ENCODE data around the gene FCMR. TPM values are rescaled to one million over a fixed set of nuclear protein-coding genes. Genes with fewer than 3 reads are reported as not detected.

Gene FCMR
- total and polyA plus RNA-seq, 2 experiments from 2014 or later, result 0.84 TPM; not detected in 1

- TF ChIP-seq, protein P1, sequence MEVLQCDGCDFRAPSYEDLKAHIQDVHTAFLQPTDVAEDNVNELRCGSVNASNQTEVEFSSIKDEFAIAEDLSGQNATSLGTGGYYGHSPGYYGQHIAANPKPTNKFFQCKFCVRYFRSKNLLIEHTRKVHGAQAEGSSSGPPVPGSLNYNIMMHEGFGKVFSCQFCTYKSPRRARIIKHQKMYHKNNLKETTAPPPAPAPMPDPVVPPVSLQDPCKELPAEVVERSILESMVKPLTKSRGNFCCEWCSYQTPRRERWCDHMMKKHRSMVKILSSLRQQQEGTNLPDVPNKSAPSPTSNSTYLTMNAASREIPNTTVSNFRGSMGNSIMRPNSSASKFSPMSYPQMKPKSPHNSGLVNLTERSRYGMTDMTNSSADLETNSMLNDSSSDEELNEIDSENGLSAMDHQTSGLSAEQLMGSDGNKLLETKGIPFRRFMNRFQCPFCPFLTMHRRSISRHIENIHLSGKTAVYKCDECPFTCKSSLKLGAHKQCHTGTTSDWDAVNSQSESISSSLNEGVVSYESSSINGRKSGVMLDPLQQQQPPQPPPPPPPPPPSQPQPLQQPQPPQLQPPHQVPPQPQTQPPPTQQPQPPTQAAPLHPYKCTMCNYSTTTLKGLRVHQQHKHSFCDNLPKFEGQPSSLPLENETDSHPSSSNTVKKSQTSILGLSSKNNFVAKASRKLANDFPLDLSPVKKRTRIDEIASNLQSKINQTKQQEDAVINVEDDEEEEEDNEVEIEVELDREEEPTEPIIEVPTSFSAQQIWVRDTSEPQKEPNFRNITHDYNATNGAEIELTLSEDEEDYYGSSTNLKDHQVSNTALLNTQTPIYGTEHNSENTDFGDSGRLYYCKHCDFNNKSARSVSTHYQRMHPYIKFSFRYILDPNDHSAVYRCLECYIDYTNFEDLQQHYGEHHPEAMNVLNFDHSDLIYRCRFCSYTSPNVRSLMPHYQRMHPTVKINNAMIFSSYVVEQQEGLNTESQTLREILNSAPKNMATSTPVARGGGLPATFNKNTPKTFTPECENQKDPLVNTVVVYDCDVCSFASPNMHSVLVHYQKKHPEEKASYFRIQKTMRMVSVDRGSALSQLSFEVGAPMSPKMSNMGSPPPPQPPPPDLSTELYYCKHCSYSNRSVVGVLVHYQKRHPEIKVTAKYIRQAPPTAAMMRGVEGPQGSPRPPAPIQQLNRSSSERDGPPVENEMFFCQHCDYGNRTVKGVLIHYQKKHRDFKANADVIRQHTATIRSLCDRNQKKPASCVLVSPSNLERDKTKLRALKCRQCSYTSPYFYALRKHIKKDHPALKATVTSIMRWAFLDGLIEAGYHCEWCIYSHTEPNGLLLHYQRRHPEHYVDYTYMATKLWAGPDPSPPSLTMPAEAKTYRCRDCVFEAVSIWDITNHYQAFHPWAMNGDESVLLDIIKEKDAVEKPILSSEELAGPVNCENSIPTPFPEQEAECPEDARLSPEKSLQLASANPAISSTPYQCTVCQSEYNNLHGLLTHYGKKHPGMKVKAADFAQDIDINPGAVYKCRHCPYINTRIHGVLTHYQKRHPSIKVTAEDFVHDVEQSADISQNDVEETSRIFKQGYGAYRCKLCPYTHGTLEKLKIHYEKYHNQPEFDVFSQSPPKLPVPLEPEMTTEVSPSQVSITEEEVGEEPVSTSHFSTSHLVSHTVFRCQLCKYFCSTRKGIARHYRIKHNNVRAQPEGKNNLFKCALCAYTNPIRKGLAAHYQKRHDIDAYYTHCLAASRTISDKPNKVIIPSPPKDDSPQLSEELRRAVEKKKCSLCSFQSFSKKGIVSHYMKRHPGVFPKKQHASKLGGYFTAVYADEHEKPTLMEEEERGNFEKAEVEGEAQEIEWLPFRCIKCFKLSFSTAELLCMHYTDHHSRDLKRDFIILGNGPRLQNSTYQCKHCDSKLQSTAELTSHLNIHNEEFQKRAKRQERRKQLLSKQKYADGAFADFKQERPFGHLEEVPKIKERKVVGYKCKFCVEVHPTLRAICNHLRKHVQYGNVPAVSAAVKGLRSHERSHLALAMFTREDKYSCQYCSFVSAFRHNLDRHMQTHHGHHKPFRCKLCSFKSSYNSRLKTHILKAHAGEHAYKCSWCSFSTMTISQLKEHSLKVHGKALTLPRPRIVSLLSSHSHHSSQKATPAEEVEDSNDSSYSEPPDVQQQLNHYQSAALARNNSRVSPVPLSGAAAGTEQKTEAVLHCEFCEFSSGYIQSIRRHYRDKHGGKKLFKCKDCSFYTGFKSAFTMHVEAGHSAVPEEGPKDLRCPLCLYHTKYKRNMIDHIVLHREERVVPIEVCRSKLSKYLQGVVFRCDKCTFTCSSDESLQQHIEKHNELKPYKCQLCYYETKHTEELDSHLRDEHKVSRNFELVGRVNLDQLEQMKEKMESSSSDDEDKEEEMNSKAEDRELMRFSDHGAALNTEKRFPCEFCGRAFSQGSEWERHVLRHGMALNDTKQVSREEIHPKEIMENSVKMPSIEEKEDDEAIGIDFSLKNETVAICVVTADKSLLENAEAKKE (CRISPR knock-in tag; IDR thresholded peaks at IDR 0.05), result no peak
- TF ChIP-seq ETS1 (IDR thresholded peaks at IDR 0.05) (no peak), POLR2AphosphoS5 (IDR thresholded peaks at IDR 0.05; ENCODE audit: low read depth) (no peak), ZNF114 (CRISPR knock-in tag; IDR thresholded peaks at IDR 0.05) (no peak), NANOG (IDR thresholded peaks at IDR 0.05; ENCODE audit: borderline replicate concordance) (no peak), REST (IDR thresholded peaks at IDR 0.05; ENCODE audit: unreplicated experiment) (no peak), CREB1 (CRISPR knock-in tag; IDR thresholded peaks at IDR 0.05; ENCODE audit: low read depth) (no peak)
Measured at GRCh38 chr1:206949641-206950040, 27.9 kb upstream of the FCMR start (continued).
